Measurements from ENCODE around the gene GAD2. TPM values are rescaled to one million over a fixed set of nuclear protein-coding genes. Genes with fewer than 3 reads are reported as not detected.

Gene GAD2
- total and polyA plus RNA-seq, 9 of the 15 experiments (the other 6 are each of a cell fraction or from before 2014, with no cell fraction given): not detected

DNA sequence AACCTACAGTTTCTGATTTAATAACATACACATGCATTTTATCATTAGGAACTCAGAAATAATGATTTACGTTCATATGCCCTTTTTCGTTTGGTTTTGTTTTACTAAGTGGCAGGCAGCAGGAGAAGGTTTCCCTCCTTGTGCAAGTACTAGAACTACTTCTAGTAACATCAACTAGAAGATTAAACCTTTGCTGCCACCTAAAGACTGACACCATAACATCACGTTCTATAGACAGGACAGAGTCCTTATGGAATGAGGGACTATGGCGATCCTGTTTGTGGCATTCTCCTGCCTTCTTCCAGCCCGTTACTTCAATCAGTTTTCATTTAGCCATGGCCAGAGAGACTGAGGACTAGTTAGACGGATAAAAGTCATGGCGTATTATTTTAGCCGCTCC lies 53.2 kb downstream of the GAD2 start:
- in situ Hi-C loops (cut with MboI): no loop called here
- Histone ChIP-seq H3K9me3 (replicated peaks; ENCODE audit: control insufficient read depth, insufficient read depth, low read depth, low read length) (no peaks in the 10 kb centered on the region), H3K27ac (ENCODE audit: extremely low read depth, low read depth, low read length) (no peak overlapping the region), H3K9me1 (ENCODE audit: control insufficient read depth, insufficient read depth, low read length) (no peaks in the 10 kb centered on the region), H3K27me3 (ENCODE audit: control insufficient read depth in 2 of 2, insufficient read depth in 2 of 2, low read length in 2 of 2) (peaks cover 0 to 4% of the 10 kb centered on the region in 2 experiments; a peak in 3 of 5 replicates), H3K4me2 (ENCODE audit: insufficient read depth, low read length) (no peak overlapping the region), H3K4me3 (no peak overlapping the region), H3K4me1 (replicated peaks in 1 of 2; ENCODE audit: control insufficient read depth in 2 of 2, insufficient read depth in 2 of 2, low read length in 2 of 2) (no peaks in the 10 kb centered on the region), H3K79me2 (ENCODE audit: control insufficient read depth, insufficient read depth, low read length) (no peaks in the 10 kb centered on the region), H3K9ac (ENCODE audit: insufficient read depth in 1 of 2, low read depth in 2 of 2, low read length in 2 of 2) (no peak overlapping the region), H3K36me3 (ENCODE audit: control insufficient read depth, insufficient read depth, low read length) (no peaks in the 10 kb centered on the region), H4K20me1 (replicated peaks; ENCODE audit: control insufficient read depth, insufficient read depth, low read length) (no peaks in the 10 kb centered on the region), H2AFZ (ENCODE audit: low read depth, low read length) (no peak overlapping the region)
- intact Hi-C loops (cut with micrococcal nuclease): loop anchor here (1.0 to 5.0 kb wide), 2 partner anchors 392 to 511 kb away; no protein-coding TSS in a partner anchor
- DNase-seq (ENCODE audit: extremely low read depth in 1 of 4, low spot score in 3 of 4) (peak in 2 of 4 experiments; percentile 26 to 29), FAIRE-seq (peak; percentile 72), ATAC-seq (peak; percentile 77)
- BruUV-seq (replicated peaks): no TSS peak
- ChIA-PET POLR2A (no interaction called here), CTCF (ENCODE audit: low intra/inter-chr PET ratio) (no interaction called here)
- TF ChIP-seq, protein P1, sequence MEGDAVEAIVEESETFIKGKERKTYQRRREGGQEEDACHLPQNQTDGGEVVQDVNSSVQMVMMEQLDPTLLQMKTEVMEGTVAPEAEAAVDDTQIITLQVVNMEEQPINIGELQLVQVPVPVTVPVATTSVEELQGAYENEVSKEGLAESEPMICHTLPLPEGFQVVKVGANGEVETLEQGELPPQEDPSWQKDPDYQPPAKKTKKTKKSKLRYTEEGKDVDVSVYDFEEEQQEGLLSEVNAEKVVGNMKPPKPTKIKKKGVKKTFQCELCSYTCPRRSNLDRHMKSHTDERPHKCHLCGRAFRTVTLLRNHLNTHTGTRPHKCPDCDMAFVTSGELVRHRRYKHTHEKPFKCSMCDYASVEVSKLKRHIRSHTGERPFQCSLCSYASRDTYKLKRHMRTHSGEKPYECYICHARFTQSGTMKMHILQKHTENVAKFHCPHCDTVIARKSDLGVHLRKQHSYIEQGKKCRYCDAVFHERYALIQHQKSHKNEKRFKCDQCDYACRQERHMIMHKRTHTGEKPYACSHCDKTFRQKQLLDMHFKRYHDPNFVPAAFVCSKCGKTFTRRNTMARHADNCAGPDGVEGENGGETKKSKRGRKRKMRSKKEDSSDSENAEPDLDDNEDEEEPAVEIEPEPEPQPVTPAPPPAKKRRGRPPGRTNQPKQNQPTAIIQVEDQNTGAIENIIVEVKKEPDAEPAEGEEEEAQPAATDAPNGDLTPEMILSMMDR (IDR thresholded peaks at IDR 0.05 in 2 of 3, conservative IDR thresholded peaks at IDR 0.05 in 1 of 3; ENCODE audit: insufficient read depth in 2 of 3, low read depth in 1 of 3, low read length in 3 of 3): peak; percentile 29 to 53 (median 38); a peak in 4 of 6 replicates
- TF ChIP-seq RAD21 (CRISPR knock-in tag; conservative IDR thresholded peaks at IDR 0.05 in 1 of 2, IDR thresholded peaks at IDR 0.05 in 1 of 2): peak; percentile 43 to 58
- TF ChIP-seq CREM (IDR thresholded peaks at IDR 0.05; ENCODE audit: low read depth): no peak
- TF ChIP-seq, protein P2, sequence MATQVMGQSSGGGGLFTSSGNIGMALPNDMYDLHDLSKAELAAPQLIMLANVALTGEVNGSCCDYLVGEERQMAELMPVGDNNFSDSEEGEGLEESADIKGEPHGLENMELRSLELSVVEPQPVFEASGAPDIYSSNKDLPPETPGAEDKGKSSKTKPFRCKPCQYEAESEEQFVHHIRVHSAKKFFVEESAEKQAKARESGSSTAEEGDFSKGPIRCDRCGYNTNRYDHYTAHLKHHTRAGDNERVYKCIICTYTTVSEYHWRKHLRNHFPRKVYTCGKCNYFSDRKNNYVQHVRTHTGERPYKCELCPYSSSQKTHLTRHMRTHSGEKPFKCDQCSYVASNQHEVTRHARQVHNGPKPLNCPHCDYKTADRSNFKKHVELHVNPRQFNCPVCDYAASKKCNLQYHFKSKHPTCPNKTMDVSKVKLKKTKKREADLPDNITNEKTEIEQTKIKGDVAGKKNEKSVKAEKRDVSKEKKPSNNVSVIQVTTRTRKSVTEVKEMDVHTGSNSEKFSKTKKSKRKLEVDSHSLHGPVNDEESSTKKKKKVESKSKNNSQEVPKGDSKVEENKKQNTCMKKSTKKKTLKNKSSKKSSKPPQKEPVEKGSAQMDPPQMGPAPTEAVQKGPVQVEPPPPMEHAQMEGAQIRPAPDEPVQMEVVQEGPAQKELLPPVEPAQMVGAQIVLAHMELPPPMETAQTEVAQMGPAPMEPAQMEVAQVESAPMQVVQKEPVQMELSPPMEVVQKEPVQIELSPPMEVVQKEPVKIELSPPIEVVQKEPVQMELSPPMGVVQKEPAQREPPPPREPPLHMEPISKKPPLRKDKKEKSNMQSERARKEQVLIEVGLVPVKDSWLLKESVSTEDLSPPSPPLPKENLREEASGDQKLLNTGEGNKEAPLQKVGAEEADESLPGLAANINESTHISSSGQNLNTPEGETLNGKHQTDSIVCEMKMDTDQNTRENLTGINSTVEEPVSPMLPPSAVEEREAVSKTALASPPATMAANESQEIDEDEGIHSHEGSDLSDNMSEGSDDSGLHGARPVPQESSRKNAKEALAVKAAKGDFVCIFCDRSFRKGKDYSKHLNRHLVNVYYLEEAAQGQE (IDR thresholded peaks at IDR 0.05; ENCODE audit: borderline replicate concordance): peak; percentile 22; the same call in 1 of the 2 replicates
- TF ChIP-seq, protein P2 (CRISPR knock-in tag; IDR thresholded peaks at IDR 0.05; ENCODE audit: low read depth): no peak
- WGBS (ENCODE audit: insufficient coverage, low coverage, missing lambda C conversion rate): 0% methylated on average over 8 of the region's 8 CpGs

Measured in K562 (cell line).